Bronchial epithelial cell (primary cell): ENCODE data around the gene ZNF423. TPM values are rescaled to one million over a fixed set of nuclear protein-coding genes. Genes with fewer than 3 reads are reported as not detected.

Experiments used
- DNase-seq: peaks from one replicate; pipeline ENCODE4 v3.0.0-alpha.2; 2010; ENCODE audit warnings: low read depth
- FAIRE-seq: peaks from 2 replicates; lab custom pipeline; 2011; peaks lifted over from hg19 to GRCh38; lab: Jason Lieb, UNC
- H3K27me3 ChIP-seq: 2 replicates; pipeline ENCODE4 v1.5.1; 2011; ENCODE audit warnings: low read length; ENCODE audit not compliant: control insufficient read depth, insufficient read depth
- H3K36me3 ChIP-seq: 2 replicates; pipeline ENCODE4 v1.5.1; 2011; ENCODE audit warnings: low read length; ENCODE audit not compliant: control insufficient read depth, insufficient read depth
- H3K4me3 ChIP-seq: 2 replicates; pipeline ENCODE4 v1.5.1; 2011; ENCODE audit warnings: mild to moderate bottlenecking, low read depth, low read length, control low read depth
- CTCF ChIP-seq: IDR thresholded peaks from 2 replicates; pipeline ENCODE4 v1.5.1; 2011; ENCODE audit warnings: mild to moderate bottlenecking, moderate library complexity, low read length, control low read depth, inconsistent platforms; ENCODE audit not compliant: insufficient read depth, severe bottlenecking
- total RNA-seq: library from RNA; depleted of rRNA; stranded (reverse); fragments of >200 nt; gene quantifications from 2 replicates; pipeline ENCODE4 v1.2.1, GENCODE V29; 2014

ZNF423 gene
- total RNA-seq, 1 donor from 2014 or later, result under 0.01 TPM

GRCh38 chr16:49775581-49775980 lies 80.3 kb downstream of the ZNF423 start:
- H3K4me3 ChIP-seq, result no peak overlapping the region
- H3K36me3 ChIP-seq, result no peaks in the 10 kb centered on the region
- FAIRE-seq, result no peak
- no peak for DNase-seq
- H3K27me3 ChIP-seq, result no peaks in the 10 kb centered on the region
- no peak for TF ChIP-seq CTCF

- Histone ChIP-seq H3K4me3 (no peak overlapping the region), H3K27me3 (no peaks in the 10 kb centered on the region)
- no peak for DNase-seq
Observed at GRCh38 chr16:49775018-49775417, 80.9 kb downstream of the ZNF423 start.

GRCh38 chr16:49773534-49774475 lies 82.1 kb downstream of the ZNF423 start:
- no peak for DNase-seq
- no peaks in the 10 kb centered on the region for H3K27me3 ChIP-seq

More at GRCh38 chr16:49775018-49775417, 80.9 kb downstream of the ZNF423 start:
- no peak for FAIRE-seq
- no peak for TF ChIP-seq CTCF
- no peaks in the 10 kb centered on the region for H3K36me3 ChIP-seq

GRCh38 chr16:49767998-49768397 lies 87.9 kb downstream of the ZNF423 start:
- FAIRE-seq (no peak), DNase-seq (no peak)
- H3K36me3 ChIP-seq, result no peaks in the 10 kb centered on the region
- H3K27me3 ChIP-seq, result no peaks in the 10 kb centered on the region
- no peak overlapping the region for H3K4me3 ChIP-seq
- no peak for TF ChIP-seq CTCF

More at GRCh38 chr16:49773534-49774475, 82.1 kb downstream of the ZNF423 start:
- no peak for FAIRE-seq
- TF ChIP-seq CTCF, result no peak
- Histone ChIP-seq H3K36me3 (no peaks in the 10 kb centered on the region), H3K4me3 (no peak overlapping the region)

- H3K27me3 ChIP-seq, result no peaks in the 10 kb centered on the region
- DNase-seq (no peak), FAIRE-seq (peak; percentile 76)
- H3K36me3 ChIP-seq, result no peaks in the 10 kb centered on the region
- TF ChIP-seq CTCF, result no peak
- H3K4me3 ChIP-seq, result no peak overlapping the region
Observed at GRCh38 chr16:49767414-49767813, 88.5 kb downstream of the ZNF423 start.
